OCI-LY7 (cell line): Measurements from ENCODE around the gene DOK3. TPM values are rescaled to one million over a fixed set of nuclear protein-coding genes. Genes with fewer than 3 reads are reported as not detected.
A peak's percentile ranks its signal among the peaks of the same experiment; 100 is the strongest.

Experiments used
- BruUV-seq: library from RNA; stranded (reverse); fragments of 400-500 nt; replicated peaks from 2 replicates; lab custom pipeline; 2021; lab: Mats Ljungman, UMichigan
- CTCF ChIA-PET: fragments of 300-600 bp; sonication (Branson Sonifier 250); formaldehyde crosslinking; loops from one replicate; lab custom pipeline; 2022; ENCODE audit warnings: antibody characterized with exemption; ENCODE audit not compliant: unreplicated experiment; lab: Charles Lee
- POLR2A ChIA-PET: fragments of 300-600 bp; sonication (Branson Sonifier 250); formaldehyde crosslinking; loops from one replicate; lab custom pipeline; 2022; ENCODE audit warnings: antibody characterized with exemption; lab: Charles Lee
- DNase-seq: peaks from one replicate; pipeline ENCODE4 v3.0.0-alpha.2; 2015; ENCODE audit warnings: low spot score
- H2AFZ ChIP-seq: fragments of 200-600 bp; sonication (generic), shearing (Covaris generic); 2 replicates; pipeline ENCODE4 v1.6.1; 2014; ENCODE audit warnings: mild to moderate bottlenecking, antibody characterized with exemption, low read length, moderate library complexity
- H3K27ac ChIP-seq: fragments of 200-600 bp; sonication (generic); 2 replicates; pipeline ENCODE4 v1.5.1; 2014; ENCODE audit warnings: mixed run types, low read depth, mild to moderate bottlenecking, moderate library complexity, low read length, inconsistent platforms; ENCODE audit not compliant: poor library complexity, severe bottlenecking
- H3K36me3 ChIP-seq: fragments of 200-600 bp; sonication (generic); 2 replicates; pipeline ENCODE4 v1.6.1; 2014; ENCODE audit warnings: mild to moderate bottlenecking, antibody characterized with exemption, low read length, moderate library complexity, mixed read lengths; ENCODE audit not compliant: insufficient read depth
- H3K4me1 ChIP-seq: fragments of 200-600 bp; sonication (generic); 2 replicates; pipeline ENCODE4 v1.5.1; 2014; ENCODE audit warnings: mild to moderate bottlenecking, low read length; ENCODE audit not compliant: insufficient read depth, poor library complexity, severe bottlenecking
- H3K4me2 ChIP-seq: fragments of 200-600 bp; sonication (generic); 2 replicates; pipeline ENCODE4 v1.6.1; 2014; ENCODE audit warnings: mild to moderate bottlenecking, low read length
- H3K4me3 ChIP-seq: fragments of 200-600 bp; sonication (generic); 2 replicates; pipeline ENCODE4 v1.5.1; 2014; ENCODE audit warnings: mild to moderate bottlenecking, low read depth, low read length; ENCODE audit not compliant: poor library complexity, severe bottlenecking
- H3K79me2 ChIP-seq: fragments of 200-600 bp; sonication (generic); 2 replicates; pipeline ENCODE4 v1.6.1; 2016; ENCODE audit warnings: low read depth, mild to moderate bottlenecking, low read length, moderate library complexity, mixed read lengths; ENCODE audit not compliant: insufficient read depth
- H3K9me2 ChIP-seq: fragments of 200-600 bp; sonication (generic); 2 replicates; pipeline ENCODE4 v1.6.1; 2016; ENCODE audit warnings: mild to moderate bottlenecking, low read length, mixed read lengths; ENCODE audit not compliant: insufficient read depth
- H3K9me3 ChIP-seq: fragments of 200-600 bp; sonication (generic); 2 replicates; pipeline ENCODE4 v1.6.1; 2014; ENCODE audit warnings: mild to moderate bottlenecking, mixed run types, low read length, mixed read lengths
- H4K20me1 ChIP-seq: fragments of 200-600 bp; sonication (generic); 2 replicates; pipeline ENCODE4 v1.6.1; 2014; ENCODE audit warnings: mild to moderate bottlenecking, antibody characterized with exemption, low read length, moderate library complexity, mixed read lengths; ENCODE audit not compliant: insufficient read depth
- CTCF ChIP-seq: fragments of 200-600 bp; sonication (generic); conservative IDR thresholded peaks from 2 replicates; pipeline ENCODE4 v1.5.1; 2014; ENCODE audit warnings: mild to moderate bottlenecking, antibody characterized with exemption, low read length, moderate library complexity, mixed read lengths
- EZH2phosphoT487 ChIP-seq: fragments of 200-600 bp; sonication (generic); IDR thresholded peaks from 2 replicates; pipeline ENCODE4 v1.6.1; 2018; ENCODE audit warnings: low read depth, borderline replicate concordance, mild to moderate bottlenecking, mixed run types, antibody characterized with exemption, low read length, moderate library complexity, mixed read lengths
- intact Hi-C: fragments of 100-400 bp; cut with micrococcal nuclease; formaldehyde crosslinking; loops from one replicate; pipeline ENCODE4 v1.10.0; 2022; ENCODE audit not compliant: unreplicated experiment
- total RNA-seq, 2 experiments: library from RNA; depleted of rRNA in 1 of 2; stranded (reverse); fragments of >200 nt in 1 of 2; shearing (Covaris generic) in 1 of 2; gene quantifications; 2 replicates each; pipeline ENCODE4 v1.2.3, GENCODE V29; 2014 to 2022

The DOK3 gene
- total RNA-seq, 2 experiments from 2014 or later, result 186 to 260 TPM

- peak overlapping the region; percentile 25 for H3K27ac ChIP-seq
- H3K4me3 ChIP-seq, result peak overlapping the region; percentile 92
- peak overlapping the region; percentile 82 for H3K4me2 ChIP-seq
- intact Hi-C loops, result loop anchor here (2.0 kb wide), 2 partner anchors 45 to 47 kb away; partner anchors contain the start of genes B4GALT7 and DOK3
- peaks cover 24% of the 10 kb centered on the region for H3K79me2 ChIP-seq
- ChIA-PET POLR2A (no interaction called here), CTCF (interaction anchor here (0.6 to 1.0 kb wide), 2 partner anchors 51 to 244 kb away, joined by 3 to 4 read pairs; no protein-coding TSS in a partner anchor)
- H2AFZ ChIP-seq, result no peak overlapping the region
- H3K9me2 ChIP-seq, result no peaks in the 10 kb centered on the region
- no peaks in the 10 kb centered on the region for H3K9me3 ChIP-seq
- TF ChIP-seq CTCF, result no peak
- no peak for TF ChIP-seq EZH2phosphoT487
- peaks cover 15% of the 10 kb centered on the region for H3K4me1 ChIP-seq
- BruUV-seq, result no TSS peak
- DNase-seq, result peak; percentile 37
- H4K20me1 ChIP-seq, result no peaks in the 10 kb centered on the region
- peaks cover 35% of the 10 kb centered on the region for H3K36me3 ChIP-seq
Observed at GRCh38 chr5:177553671-177554429, 44.2 kb upstream of the DOK3 start.

- Histone ChIP-seq H3K4me3 (peak overlapping the region; percentile 92), H3K79me2 (peaks cover 24% of the 10 kb centered on the region), H3K4me1 (peaks cover 15% of the 10 kb centered on the region), H3K36me3 (peaks cover 41% of the 10 kb centered on the region), H4K20me1 (no peaks in the 10 kb centered on the region), H3K27ac (no peak overlapping the region), H2AFZ (no peak overlapping the region), H3K9me3 (no peaks in the 10 kb centered on the region), H3K4me2 (peak overlapping the region; percentile 82), H3K9me2 (no peaks in the 10 kb centered on the region)
- CTCF ChIA-PET, result interaction anchor here (0.6 to 1.0 kb wide), 3 partner anchors 50 to 244 kb away, joined by 3 to 4 read pairs (median 4); no protein-coding TSS in a partner anchor
- intact Hi-C loops, result no loop called here
- POLR2A ChIA-PET, result interaction anchor here (0.7 kb wide), 1 partner anchor 17 kb away, joined by 4 read pairs; no protein-coding TSS in a partner anchor
- TF ChIP-seq CTCF (no peak), EZH2phosphoT487 (no peak)
- no TSS peak for BruUV-seq
- no peak for DNase-seq
Observed at GRCh38 chr5:177552839-177553455, 43.3 kb upstream of the DOK3 start.
